Kidney glomerular epithelial cell (primary cell): ENCODE results near the gene CHST8.

Source experiments
- DNase-seq: peaks from one replicate; lab custom pipeline; 2025; lab: John Stamatoyannopoulos, UW

The CHST8 gene

DNA sequence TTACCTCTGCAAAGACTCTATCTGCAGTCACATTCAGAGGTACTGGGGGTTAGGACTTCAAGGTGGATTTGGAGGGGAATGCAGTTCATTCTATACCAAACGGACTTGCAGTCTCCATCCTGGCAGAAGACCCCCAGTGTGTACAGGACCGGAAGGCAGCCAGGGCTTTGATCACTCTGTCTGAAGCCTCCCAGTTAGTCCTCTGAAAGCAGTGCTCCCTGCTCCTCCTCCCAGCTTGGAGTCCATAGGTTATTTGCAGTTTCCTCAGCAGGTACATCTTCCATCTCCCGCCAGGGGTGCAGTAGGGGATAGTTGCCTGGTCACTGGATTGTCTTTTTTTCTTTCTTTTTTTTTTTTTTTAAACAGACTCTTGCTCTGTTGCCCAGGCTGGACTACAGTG lies 96.1 kb downstream of the CHST8 start:
- no peak for DNase-seq

DNA sequence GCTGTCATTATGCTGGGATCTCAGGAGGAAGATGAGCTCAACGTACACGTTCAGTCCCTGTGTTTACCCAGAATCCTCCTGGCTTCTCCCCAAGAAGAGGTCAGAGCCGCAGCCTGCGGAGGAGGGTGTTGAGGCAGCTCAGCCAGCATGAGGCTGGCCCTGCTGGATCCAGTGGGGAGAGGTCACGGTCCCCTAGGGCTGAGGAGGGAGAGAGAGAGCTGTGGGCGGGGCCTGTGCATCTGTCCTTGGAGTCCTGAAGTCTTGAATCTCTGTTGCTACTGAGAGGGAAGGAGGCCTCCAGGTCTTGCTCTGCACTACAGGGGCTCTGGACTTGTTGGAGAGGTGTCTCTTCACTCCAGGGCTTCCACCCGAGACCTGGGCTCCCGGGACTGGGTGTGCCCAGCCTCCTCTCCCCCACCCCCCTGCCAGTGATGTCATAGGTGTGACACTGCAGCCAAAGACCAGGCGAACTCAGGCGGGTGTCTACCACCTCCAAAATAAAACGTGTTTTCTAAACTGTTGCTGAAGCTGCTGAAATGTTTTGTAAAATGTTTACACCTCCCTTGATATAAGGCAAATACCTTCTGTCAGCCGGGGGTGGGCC lies 97.0 kb downstream of the CHST8 start:
- DNase-seq: no peak

- no peak for DNase-seq
Measured at GRCh38 chr19:33719366-33720154, 97.8 kb downstream of the CHST8 start.

- no peak for DNase-seq
Measured at GRCh38 chr19:33720155-33720493, 98.4 kb downstream of the CHST8 start.

- no peak for DNase-seq
Measured at GRCh38 chr19:33720691-33721682, 99.2 kb downstream of the CHST8 start.

DNA sequence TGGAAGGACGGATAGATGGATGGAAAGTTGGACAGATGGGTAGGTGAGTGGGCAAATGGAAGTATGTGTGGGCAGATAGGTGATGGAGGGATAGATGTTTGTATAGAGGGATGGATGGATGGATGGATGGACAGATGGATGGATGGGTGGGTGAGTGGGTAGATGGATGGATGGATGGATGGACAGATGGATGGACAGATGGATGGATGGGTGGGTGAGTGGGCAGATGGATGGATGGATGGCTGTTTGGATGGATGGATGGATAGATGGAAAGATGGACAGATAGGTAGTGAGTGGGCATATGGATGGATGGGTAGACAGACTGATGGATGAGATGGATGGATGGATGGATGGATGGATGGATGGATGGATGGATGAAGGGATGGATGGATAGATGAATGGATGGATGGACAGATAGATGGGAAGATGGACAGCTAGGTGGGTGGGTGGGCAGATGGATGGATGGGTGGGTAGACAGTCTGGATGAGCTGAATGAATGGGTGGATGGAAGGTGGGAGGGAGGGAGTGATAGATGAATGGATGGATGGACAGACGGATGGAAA lies 100.1 kb downstream of the CHST8 start:
- no peak for DNase-seq

- no peak for DNase-seq
Measured at GRCh38 chr19:33722456-33723239, 100.9 kb downstream of the CHST8 start.

GRCh38 chr19:33723512-33723911 lies 101.8 kb downstream of the CHST8 start:
- DNase-seq: no peak

- DNase-seq: no peak
Measured at GRCh38 chr19:33724021-33724720, 102.4 kb downstream of the CHST8 start.

- no peak for DNase-seq
Measured at GRCh38 chr19:33724721-33725060, 102.9 kb downstream of the CHST8 start.

GRCh38 chr19:33725567-33725966 lies 103.8 kb downstream of the CHST8 start:
- DNase-seq: no peak

DNA sequence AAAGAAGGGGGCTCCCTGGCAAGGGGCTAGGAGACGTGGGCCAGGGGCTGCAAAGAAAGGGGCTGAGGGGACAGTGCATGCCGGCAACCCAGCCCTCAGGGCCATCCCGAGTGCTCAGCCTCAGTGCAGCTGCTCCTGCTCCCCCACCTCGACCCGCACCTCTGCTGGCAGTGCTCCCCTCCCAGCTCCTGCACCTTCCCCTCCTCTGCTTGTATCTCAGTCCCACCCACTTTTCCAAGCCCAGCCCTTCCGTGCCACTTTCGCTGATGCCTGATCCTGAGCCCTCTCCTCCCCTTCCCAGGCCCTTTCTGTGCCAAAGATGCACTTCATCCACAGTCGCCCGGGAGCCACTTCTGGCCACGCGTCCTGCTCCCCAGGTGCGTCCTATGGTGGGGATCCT lies 105.0 kb downstream of the CHST8 start:
- no peak for DNase-seq

DNA sequence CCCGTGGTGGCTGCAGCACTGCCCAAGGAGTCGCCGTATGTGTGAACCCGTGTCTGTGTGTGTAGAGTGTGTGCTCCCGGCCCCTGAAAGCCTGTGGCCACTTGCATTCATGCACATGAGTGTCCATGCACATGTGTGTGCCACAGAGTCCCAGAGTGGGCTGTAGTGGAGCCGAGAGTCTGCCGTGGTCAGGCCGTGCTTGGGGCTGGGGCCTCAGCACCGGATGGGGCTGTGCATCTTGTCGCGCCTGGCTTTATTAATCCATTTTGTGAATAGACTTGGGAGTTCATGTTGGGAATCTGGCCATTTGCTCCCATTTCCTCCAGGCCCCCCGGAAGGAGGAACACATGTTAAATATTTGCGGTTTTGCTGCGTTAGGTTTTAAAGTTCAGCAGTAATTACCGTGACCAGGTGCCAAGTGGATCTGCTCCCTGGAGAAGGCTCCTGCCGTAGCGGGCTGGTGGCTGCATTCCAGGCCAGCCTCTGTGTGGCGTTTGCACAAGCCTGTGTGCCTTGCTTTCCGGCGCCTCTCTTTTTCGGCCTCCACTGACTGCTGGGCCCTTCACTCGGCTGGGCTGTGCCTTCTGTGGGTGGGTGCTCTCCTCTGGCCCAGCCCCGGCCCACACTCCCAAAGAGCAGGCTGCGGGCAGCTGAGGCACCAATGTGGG lies 105.7 kb downstream of the CHST8 start:
- no peak for DNase-seq

GRCh38 chr19:33728141-33728540 lies 106.4 kb downstream of the CHST8 start:
- no peak for DNase-seq

- no peak for DNase-seq
Measured at GRCh38 chr19:33730858-33731607, 109.3 kb downstream of the CHST8 start.

- no peak for DNase-seq
Measured at GRCh38 chr19:33731881-33732280, 110.1 kb downstream of the CHST8 start.

DNA sequence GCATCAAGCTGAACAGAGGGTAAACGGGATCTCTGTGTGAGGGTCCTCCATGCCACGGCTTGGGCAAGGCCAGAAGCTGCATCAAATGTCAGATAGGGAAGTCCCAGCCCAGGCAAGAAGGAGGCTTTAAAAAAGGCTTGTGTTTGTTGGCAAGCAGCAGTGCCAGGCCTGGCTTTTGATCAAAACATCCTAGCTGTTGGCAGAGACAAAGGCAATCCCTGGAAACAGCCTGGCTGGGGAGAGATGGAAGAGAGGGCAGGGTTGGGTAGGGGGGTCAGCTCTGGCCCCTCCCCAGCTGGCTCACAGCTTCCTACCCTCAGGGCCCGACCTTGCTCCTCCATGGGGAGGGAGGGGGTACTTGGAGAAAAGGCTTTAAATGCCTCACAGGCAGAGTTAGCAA lies 113.2 kb downstream of the CHST8 start:
- DNase-seq: no peak

- no peak for DNase-seq
Measured at GRCh38 chr19:33736158-33736557, 114.4 kb downstream of the CHST8 start.

DNA sequence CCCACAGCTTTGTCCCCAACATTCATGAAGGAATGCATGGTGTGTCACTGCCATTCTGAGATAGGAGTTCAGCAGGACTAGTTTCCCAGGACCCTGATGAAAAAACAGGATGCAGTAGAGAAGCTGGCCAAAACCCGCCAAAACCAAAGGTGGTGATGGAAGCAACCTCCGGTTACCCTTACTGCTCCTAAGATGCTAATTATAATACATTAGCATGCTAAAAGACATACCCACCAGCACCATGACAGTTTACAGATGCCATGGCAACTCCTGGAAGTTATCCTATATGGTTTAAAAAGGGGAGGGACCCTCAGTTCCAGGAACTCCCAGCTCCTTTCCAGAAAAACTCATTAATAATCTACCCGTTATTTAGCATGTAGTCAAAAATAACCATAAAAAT lies 115.0 kb downstream of the CHST8 start:
- DNase-seq: no peak
